WTC11 (cell line): ENCODE data around the gene TLR7. TPM values are rescaled to one million over a fixed set of nuclear protein-coding genes. Genes with fewer than 3 reads are reported as not detected.

Experiments
- ATAC-seq: fragments of 200-7000 bp; cut with Tn5 transposase; 2 replicates; pipeline ENCODE4 v1.10.0; 2021; ENCODE audit warnings: mild to moderate bottlenecking, moderate library complexity
- CTCF ChIA-PET: fragments of 300-600 bp; sonication (Branson Sonifier 250); formaldehyde crosslinking; loops from one replicate; lab custom pipeline; 2021; ENCODE audit warnings: antibody characterized with exemption; lab: Charles Lee
- POLR2A ChIA-PET: fragments of 350-600 bp; sonication (Branson Sonifier 250); formaldehyde crosslinking; loops from one replicate; lab custom pipeline; 2021; ENCODE audit warnings: antibody characterized with exemption; lab: Charles Lee
- DNase-seq: peaks from one replicate; pipeline ENCODE4 v3.0.0; 2021; ENCODE audit warnings: low spot score
- H3K27ac Mint-ChIP-seq: 2 replicates; pipeline ENCODE4 v1.8.0; 2021; ENCODE audit warnings: mixed read lengths
- H3K27me3 Mint-ChIP-seq: 2 replicates; pipeline ENCODE4 v1.8.0; 2021; ENCODE audit warnings: low read depth, mild to moderate bottlenecking, moderate library complexity, mixed read lengths
- H3K36me3 Mint-ChIP-seq: 2 replicates; pipeline ENCODE4 v1.8.0; 2021; ENCODE audit warnings: mixed read lengths
- H3K4me1 Mint-ChIP-seq: 2 replicates; pipeline ENCODE4 v1.8.0; 2022; ENCODE audit warnings: mixed read lengths
- H3K4me3 Mint-ChIP-seq: 2 replicates; pipeline ENCODE4 v1.8.0; 2021; ENCODE audit warnings: mild to moderate bottlenecking, moderate library complexity, mixed read lengths
- H3K9me3 Mint-ChIP-seq: 2 replicates; pipeline ENCODE4 v1.8.0; 2021; ENCODE audit warnings: mixed read lengths
- CBFB ChIP-seq: sonication (generic); formaldehyde crosslinking; IDR thresholded peaks from 2 replicates; pipeline ENCODE4 v1.8.1; 2022; ENCODE audit warnings: mild to moderate bottlenecking, low read depth, missing genetic modification reagents
- CREB1 ChIP-seq: sonication (generic); formaldehyde crosslinking; IDR thresholded peaks from 2 replicates; pipeline ENCODE4 v1.8.0; 2023; ENCODE audit warnings: mild to moderate bottlenecking, missing genetic modification reagents
- CREM ChIP-seq: sonication (generic); formaldehyde crosslinking; IDR thresholded peaks from 2 replicates; pipeline ENCODE4 v1.8.1; 2022; ENCODE audit warnings: mild to moderate bottlenecking, missing genetic modification reagents, moderate library complexity
- EMX1 ChIP-seq: fragments of 250-450 bp; sonication (Bioruptor Pico); IDR thresholded peaks from 2 replicates; pipeline ENCODE4 v1.8.0; 2021; ENCODE audit warnings: mild to moderate bottlenecking
- ESRRA ChIP-seq: sonication (generic); formaldehyde crosslinking; IDR thresholded peaks from 2 replicates; pipeline ENCODE4 v1.8.1; 2022; ENCODE audit warnings: mild to moderate bottlenecking, missing genetic modification reagents, borderline replicate concordance
- ETV6 ChIP-seq: sonication (generic); formaldehyde crosslinking; IDR thresholded peaks from 2 replicates; pipeline ENCODE4 v1.8.1; 2022; ENCODE audit warnings: mild to moderate bottlenecking, missing genetic modification reagents
- FOXK1 ChIP-seq: sonication (generic); formaldehyde crosslinking; IDR thresholded peaks from 2 replicates; pipeline ENCODE4 v1.8.0; 2022; ENCODE audit warnings: mild to moderate bottlenecking, moderate library complexity, missing genetic modification reagents
- GABPB1 ChIP-seq: sonication (generic); formaldehyde crosslinking; IDR thresholded peaks from 2 replicates; pipeline ENCODE4 v1.8.1; 2023; ENCODE audit warnings: mild to moderate bottlenecking, missing genetic modification reagents
- HMGA2 ChIP-seq: fragments of 250-450 bp; sonication (Bioruptor Pico); IDR thresholded peaks from 2 replicates; pipeline ENCODE4 v1.4.0; 2021; ENCODE audit warnings: mild to moderate bottlenecking, moderate library complexity
- JUN ChIP-seq: sonication (generic); formaldehyde crosslinking; IDR thresholded peaks from 2 replicates; pipeline ENCODE4 v1.8.0; 2023; ENCODE audit warnings: mild to moderate bottlenecking, missing genetic modification reagents
- KAT7 ChIP-seq: sonication (generic); formaldehyde crosslinking; IDR thresholded peaks from 2 replicates; pipeline ENCODE4 v1.8.1; 2023; ENCODE audit warnings: missing genetic modification reagents, mild to moderate bottlenecking, borderline replicate concordance
- MXD4 ChIP-seq: fragments of 250-450 bp; sonication (Bioruptor Pico); IDR thresholded peaks from 2 replicates; pipeline ENCODE4 v1.8.0; 2021; ENCODE audit warnings: mild to moderate bottlenecking, moderate library complexity, borderline replicate concordance
- NFYB ChIP-seq: sonication (generic); formaldehyde crosslinking; conservative IDR thresholded peaks from 2 replicates; pipeline ENCODE4 v1.8.0; 2022; ENCODE audit warnings: low read depth, missing genetic modification reagents
- OVOL2 ChIP-seq: fragments of 250-450 bp; sonication (Bioruptor Pico); IDR thresholded peaks from 2 replicates; pipeline ENCODE4 v1.9.0; 2021; ENCODE audit warnings: mild to moderate bottlenecking, borderline replicate concordance
- PRRX2 ChIP-seq: fragments of 250-450 bp; sonication (Bioruptor Pico); IDR thresholded peaks from 2 replicates; pipeline ENCODE4 v1.8.0; 2021; ENCODE audit warnings: mild to moderate bottlenecking
- RORB ChIP-seq: fragments of 250-450 bp; sonication (Bioruptor Pico); IDR thresholded peaks from 2 replicates; pipeline ENCODE4 v1.9.0; 2021; ENCODE audit warnings: mild to moderate bottlenecking
- SMAD3 ChIP-seq: sonication (generic); formaldehyde crosslinking; IDR thresholded peaks from 2 replicates; pipeline ENCODE4 v1.8.0; 2022; ENCODE audit warnings: missing genetic modification reagents, mild to moderate bottlenecking, borderline replicate concordance
- SP1 ChIP-seq: sonication (generic); formaldehyde crosslinking; conservative IDR thresholded peaks from 2 replicates; pipeline ENCODE4 v1.8.1; 2022; ENCODE audit warnings: missing genetic modification reagents
- STAT6 ChIP-seq: sonication (generic); formaldehyde crosslinking; conservative IDR thresholded peaks from 2 replicates; pipeline ENCODE4 v1.8.1; 2023; ENCODE audit warnings: mild to moderate bottlenecking, low read depth, missing genetic modification reagents, moderate library complexity
- TEAD4 ChIP-seq: sonication (generic); formaldehyde crosslinking; IDR thresholded peaks from 2 replicates; pipeline ENCODE4 v1.8.0; 2022; ENCODE audit warnings: mild to moderate bottlenecking, missing genetic modification reagents
- TP53 ChIP-seq: sonication (generic); formaldehyde crosslinking; IDR thresholded peaks from 2 replicates; pipeline ENCODE4 v1.8.1; 2023; ENCODE audit warnings: mild to moderate bottlenecking, missing genetic modification reagents
- ZBTB21 ChIP-seq: sonication (generic); formaldehyde crosslinking; IDR thresholded peaks from 2 replicates; pipeline ENCODE4 v1.8.1; 2023; ENCODE audit warnings: mild to moderate bottlenecking, missing genetic modification reagents, borderline replicate concordance
- ZNF263 ChIP-seq: sonication (generic); formaldehyde crosslinking; IDR thresholded peaks from 2 replicates; pipeline ENCODE4 v1.8.1; 2022; ENCODE audit warnings: low read depth, mild to moderate bottlenecking, moderate library complexity, missing genetic modification reagents
- ZNF416 ChIP-seq: fragments of 250-450 bp; sonication (Bioruptor Pico); IDR thresholded peaks from 2 replicates; pipeline ENCODE4 v1.9.0; 2021; ENCODE audit warnings: mild to moderate bottlenecking, inconsistent platforms
- ZNF425 ChIP-seq: fragments of 250-450 bp; sonication (Bioruptor Pico); conservative IDR thresholded peaks from 2 replicates; pipeline ENCODE4 v1.9.0; 2021; ENCODE audit warnings: mild to moderate bottlenecking
- total RNA-seq: library from RNA; stranded (reverse); gene quantifications from 3 replicates; pipeline ENCODE4 v1.2.3, GENCODE V29; 2021
- TF ChIP-seq, protein P1 (sequence below): sonication (generic); formaldehyde crosslinking; conservative IDR thresholded peaks from 2 replicates; pipeline ENCODE4 v1.8.1; 2022; ENCODE audit warnings: mild to moderate bottlenecking, missing genetic modification reagents
- TF ChIP-seq, protein P2 (sequence below): sonication (generic); formaldehyde crosslinking; IDR thresholded peaks from 2 replicates; pipeline ENCODE4 v1.8.1; 2023; ENCODE audit warnings: mild to moderate bottlenecking, moderate library complexity, missing genetic modification reagents
- TF ChIP-seq, protein P3 (sequence below): fragments of 250-450 bp; sonication (Bioruptor Pico); IDR thresholded peaks from 2 replicates; pipeline ENCODE4 v1.9.0; 2021; ENCODE audit warnings: moderate library complexity, mild to moderate bottlenecking, inconsistent platforms, borderline replicate concordance

Gene TLR7
- total RNA-seq, 1 experiment from 2014 or later, result not detected

DNA sequence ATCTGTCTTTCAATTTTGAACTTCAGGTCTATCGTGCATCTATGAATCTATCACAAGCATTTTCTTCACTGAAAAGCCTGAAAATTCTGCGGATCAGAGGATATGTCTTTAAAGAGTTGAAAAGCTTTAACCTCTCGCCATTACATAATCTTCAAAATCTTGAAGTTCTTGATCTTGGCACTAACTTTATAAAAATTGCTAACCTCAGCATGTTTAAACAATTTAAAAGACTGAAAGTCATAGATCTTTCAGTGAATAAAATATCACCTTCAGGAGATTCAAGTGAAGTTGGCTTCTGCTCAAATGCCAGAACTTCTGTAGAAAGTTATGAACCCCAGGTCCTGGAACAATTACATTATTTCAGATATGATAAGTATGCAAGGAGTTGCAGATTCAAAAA lies 19.7 kb downstream of the TLR7 start (continued):
- TF ChIP-seq JUN (CRISPR knock-in tag), result no peak
- TF ChIP-seq CREB1 (CRISPR knock-in tag), result no peak
- no peak for TF ChIP-seq NFYB (CRISPR knock-in tag)
- no peak for TF ChIP-seq EMX1 (CRISPR knock-in tag)
- no peak for TF ChIP-seq OVOL2 (CRISPR knock-in tag)
- TF ChIP-seq KAT7 (CRISPR knock-in tag), result no peak
- no peak for TF ChIP-seq SP1 (CRISPR knock-in tag)
- TF ChIP-seq PRRX2 (CRISPR knock-in tag), result no peak
- no peak for TF ChIP-seq CBFB (CRISPR knock-in tag)
- TF ChIP-seq, protein P1, sequence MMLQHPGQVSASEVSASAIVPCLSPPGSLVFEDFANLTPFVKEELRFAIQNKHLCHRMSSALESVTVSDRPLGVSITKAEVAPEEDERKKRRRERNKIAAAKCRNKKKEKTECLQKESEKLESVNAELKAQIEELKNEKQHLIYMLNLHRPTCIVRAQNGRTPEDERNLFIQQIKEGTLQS (CRISPR knock-in tag), result no peak
- TF ChIP-seq, all 79 proteins: peak for 0

DNA sequence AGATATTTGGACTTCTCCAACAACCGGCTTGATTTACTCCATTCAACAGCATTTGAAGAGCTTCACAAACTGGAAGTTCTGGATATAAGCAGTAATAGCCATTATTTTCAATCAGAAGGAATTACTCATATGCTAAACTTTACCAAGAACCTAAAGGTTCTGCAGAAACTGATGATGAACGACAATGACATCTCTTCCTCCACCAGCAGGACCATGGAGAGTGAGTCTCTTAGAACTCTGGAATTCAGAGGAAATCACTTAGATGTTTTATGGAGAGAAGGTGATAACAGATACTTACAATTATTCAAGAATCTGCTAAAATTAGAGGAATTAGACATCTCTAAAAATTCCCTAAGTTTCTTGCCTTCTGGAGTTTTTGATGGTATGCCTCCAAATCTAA lies 20.3 kb downstream of the TLR7 start:
- no peak for DNase-seq
- no peak overlapping the region for H3K4me3 Mint-ChIP-seq
- ChIA-PET POLR2A (no interaction called here), CTCF (no interaction called here)
- no peaks in the 10 kb centered on the region for H3K36me3 Mint-ChIP-seq
- TF ChIP-seq STAT6 (CRISPR knock-in tag) (no peak), TP53 (no peak), OVOL2 (CRISPR knock-in tag) (no peak), KAT7 (CRISPR knock-in tag) (no peak), FOXK1 (CRISPR knock-in tag) (no peak), SMAD3 (CRISPR knock-in tag) (no peak), MXD4 (CRISPR knock-in tag) (no peak), ZNF263 (CRISPR knock-in tag) (no peak), GABPB1 (CRISPR knock-in tag) (no peak), ZBTB21 (CRISPR knock-in tag) (no peak), NFYB (CRISPR knock-in tag) (no peak), TEAD4 (no peak)
- TF ChIP-seq, protein P2, sequence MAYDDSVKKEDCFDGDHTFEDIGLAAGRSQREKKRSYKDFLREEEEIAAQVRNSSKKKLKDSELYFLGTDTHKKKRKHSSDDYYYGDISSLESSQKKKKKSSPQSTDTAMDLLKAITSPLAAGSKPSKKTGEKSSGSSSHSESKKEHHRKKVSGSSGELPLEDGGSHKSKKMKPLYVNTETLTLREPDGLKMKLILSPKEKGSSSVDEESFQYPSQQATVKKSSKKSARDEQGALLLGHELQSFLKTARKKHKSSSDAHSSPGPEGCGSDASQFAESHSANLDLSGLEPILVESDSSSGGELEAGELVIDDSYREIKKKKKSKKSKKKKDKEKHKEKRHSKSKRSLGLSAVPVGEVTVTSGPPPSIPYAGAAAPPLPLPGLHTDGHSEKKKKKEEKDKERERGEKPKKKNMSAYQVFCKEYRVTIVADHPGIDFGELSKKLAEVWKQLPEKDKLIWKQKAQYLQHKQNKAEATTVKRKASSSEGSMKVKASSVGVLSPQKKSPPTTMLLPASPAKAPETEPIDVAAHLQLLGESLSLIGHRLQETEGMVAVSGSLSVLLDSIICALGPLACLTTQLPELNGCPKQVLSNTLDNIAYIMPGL (CRISPR knock-in tag), result no peak
- H3K27me3 Mint-ChIP-seq, result no peaks in the 10 kb centered on the region
- H3K4me1 Mint-ChIP-seq, result no peaks in the 10 kb centered on the region
- H3K27ac Mint-ChIP-seq, result no peak overlapping the region
- H3K9me3 Mint-ChIP-seq, result no peaks in the 10 kb centered on the region
- no peak for ATAC-seq

- no peaks in the 10 kb centered on the region for H3K27me3 Mint-ChIP-seq
- no peaks in the 10 kb centered on the region for H3K9me3 Mint-ChIP-seq
- H3K27ac Mint-ChIP-seq, result no peak overlapping the region
- no peak for DNase-seq
- no peaks in the 10 kb centered on the region for H3K36me3 Mint-ChIP-seq
- ChIA-PET POLR2A (no interaction called here), CTCF (no interaction called here)
- no peaks in the 10 kb centered on the region for H3K4me1 Mint-ChIP-seq
- ATAC-seq, result no peak
- H3K4me3 Mint-ChIP-seq, result no peak overlapping the region
- TF ChIP-seq RORB (CRISPR knock-in tag), result no peak
- no peak for TF ChIP-seq ZNF425 (CRISPR knock-in tag)
- TF ChIP-seq OVOL2 (CRISPR knock-in tag), result no peak
- no peak for TF ChIP-seq ZNF416 (CRISPR knock-in tag)
- TF ChIP-seq CREM (CRISPR knock-in tag), result no peak
- TF ChIP-seq, protein P3, sequence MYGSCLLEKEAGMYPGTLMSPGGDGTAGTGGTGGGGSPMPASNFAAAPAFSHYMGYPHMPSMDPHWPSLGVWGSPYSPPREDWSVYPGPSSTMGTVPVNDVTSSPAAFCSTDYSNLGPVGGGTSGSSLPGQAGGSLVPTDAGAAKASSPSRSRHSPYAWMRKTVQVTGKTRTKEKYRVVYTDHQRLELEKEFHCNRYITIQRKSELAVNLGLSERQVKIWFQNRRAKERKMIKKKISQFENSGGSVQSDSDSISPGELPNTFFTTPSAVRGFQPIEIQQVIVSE (CRISPR knock-in tag), result no peak
- no peak for TF ChIP-seq HMGA2 (CRISPR knock-in tag)
- no peak for TF ChIP-seq KAT7 (CRISPR knock-in tag)
- no peak for TF ChIP-seq MXD4 (CRISPR knock-in tag)
- no peak for TF ChIP-seq ESRRA
- no peak for TF ChIP-seq CREB1 (CRISPR knock-in tag)
- no peak for TF ChIP-seq ETV6 (CRISPR knock-in tag)
Observed at GRCh38 chrX:12887767-12888166, 20.9 kb downstream of the TLR7 start.
